Suprapubic skin (tissue), 4 donors: ENCODE measurements around the gene RND1. TPM values are rescaled to one million over a fixed set of nuclear protein-coding genes. Genes with fewer than 3 reads are reported as not detected.

Experiments used
- DNase-seq, 2 donors: peaks; one replicate each; pipeline ENCODE4 v3.0.0-alpha.2; 2019; ENCODE audit warnings: low spot score in 2 of 2
- H3K27ac ChIP-seq: fragments of 200-600 bp; sonication (generic); one replicate; pipeline ENCODE4 v1.5.1; 2019
- H3K27me3 ChIP-seq: fragments of 200-600 bp; sonication (generic); one replicate; pipeline ENCODE4 v1.5.1; 2019
- H3K36me3 ChIP-seq: fragments of 200-600 bp; sonication (generic); one replicate; pipeline ENCODE4 v1.5.1; 2019
- H3K4me1 ChIP-seq: fragments of 200-600 bp; sonication (generic); one replicate; pipeline ENCODE4 v1.5.1; 2019
- H3K4me3 ChIP-seq: fragments of 200-600 bp; sonication (generic); one replicate; pipeline ENCODE4 v1.5.1; 2019; ENCODE audit warnings: mild to moderate bottlenecking
- H3K9me3 ChIP-seq: fragments of 200-600 bp; sonication (generic); one replicate; pipeline ENCODE4 v1.5.1; 2019
- EP300 ChIP-seq: sonication (generic); formaldehyde crosslinking; IDR thresholded peaks from one replicate; pipeline ENCODE4 v1.6.1; 2017; ENCODE audit warnings: antibody characterized with exemption
- POLR2A ChIP-seq, 2 donors: fragments of 450-650 bp; IDR thresholded peaks; one replicate each; pipeline ENCODE4 v1.6.1; 2017; ENCODE audit warnings: antibody characterized with exemption in 2 of 2, mild to moderate bottlenecking in 2 of 2, moderate library complexity in 2 of 2
- POLR2AphosphoS5 ChIP-seq, 3 donors: sonication (generic); formaldehyde crosslinking; IDR thresholded peaks; one replicate each; pipeline ENCODE4 v1.6.1; 2017; ENCODE audit warnings: antibody characterized with exemption in 3 of 3
- WGBS: methylation state at CpG from one replicate; pipeline ENCODE4 v1.1.5; 2018; 5-methylcytosine and 5-hydroxymethylcytosine counted together
- total RNA-seq, 4 donors: library from RNA; depleted of rRNA; stranded (reverse); fragments of >200 nt; gene quantifications; one replicate each; pipeline ENCODE4 v1.1.0, GENCODE V29; 2016
- TF ChIP-seq, protein P1 (sequence below), 2 donors: fragments of 200-600 bp in 1 of 2; fragments of 450-650 bp in 1 of 2; sonication (generic) in 1 of 2; IDR thresholded peaks; one replicate each; pipeline ENCODE4 v1.5.1; 2016 to 2019; ENCODE audit warnings: antibody characterized with exemption in 2 of 2, mild to moderate bottlenecking in 1 of 2, moderate library complexity in 1 of 2

RND1 gene
- total RNA-seq, 4 donors from 2014 or later = 0.40 to 1.1 (median 0.65) TPM; not detected in 1

GRCh38 chr12:48819986-48820725, 45.5 kb downstream of the RND1 start:
- DNase-seq = no peak
- Histone ChIP-seq H3K27ac (no peak overlapping the region), H3K4me3 (no peak overlapping the region), H3K4me1 (peaks cover 36% of the 10 kb centered on the region), H3K9me3 (no peaks in the 10 kb centered on the region), H3K27me3 (no peaks in the 10 kb centered on the region), H3K36me3 (peaks cover 12% of the 10 kb centered on the region)
- TF ChIP-seq POLR2AphosphoS5 (IDR thresholded peaks at IDR 0.05) = no peak
- WGBS = 83% methylated on average over 5 of the region's 5 CpGs

- Histone ChIP-seq H3K27me3 (no peaks in the 10 kb centered on the region), H3K4me3 (peak overlapping the region; percentile 78), H3K9me3 (no peaks in the 10 kb centered on the region), H3K36me3 (peaks cover 9% of the 10 kb centered on the region), H3K4me1 (peaks cover 43% of the 10 kb centered on the region), H3K27ac (no peak overlapping the region)
- TF ChIP-seq, protein P1, sequence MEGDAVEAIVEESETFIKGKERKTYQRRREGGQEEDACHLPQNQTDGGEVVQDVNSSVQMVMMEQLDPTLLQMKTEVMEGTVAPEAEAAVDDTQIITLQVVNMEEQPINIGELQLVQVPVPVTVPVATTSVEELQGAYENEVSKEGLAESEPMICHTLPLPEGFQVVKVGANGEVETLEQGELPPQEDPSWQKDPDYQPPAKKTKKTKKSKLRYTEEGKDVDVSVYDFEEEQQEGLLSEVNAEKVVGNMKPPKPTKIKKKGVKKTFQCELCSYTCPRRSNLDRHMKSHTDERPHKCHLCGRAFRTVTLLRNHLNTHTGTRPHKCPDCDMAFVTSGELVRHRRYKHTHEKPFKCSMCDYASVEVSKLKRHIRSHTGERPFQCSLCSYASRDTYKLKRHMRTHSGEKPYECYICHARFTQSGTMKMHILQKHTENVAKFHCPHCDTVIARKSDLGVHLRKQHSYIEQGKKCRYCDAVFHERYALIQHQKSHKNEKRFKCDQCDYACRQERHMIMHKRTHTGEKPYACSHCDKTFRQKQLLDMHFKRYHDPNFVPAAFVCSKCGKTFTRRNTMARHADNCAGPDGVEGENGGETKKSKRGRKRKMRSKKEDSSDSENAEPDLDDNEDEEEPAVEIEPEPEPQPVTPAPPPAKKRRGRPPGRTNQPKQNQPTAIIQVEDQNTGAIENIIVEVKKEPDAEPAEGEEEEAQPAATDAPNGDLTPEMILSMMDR (IDR thresholded peaks at IDR 0.05) = no peak
- TF ChIP-seq EP300 (no peak), POLR2A (IDR thresholded peaks at IDR 0.05) (no peak), POLR2AphosphoS5 (IDR thresholded peaks at IDR 0.05) (no peak)
- 43% methylated on average over 16 of the region's 37 CpGs for WGBS
- no peak for DNase-seq
Measured at GRCh38 chr12:48818831-48819590, 46.7 kb downstream of the RND1 start.

DNA sequence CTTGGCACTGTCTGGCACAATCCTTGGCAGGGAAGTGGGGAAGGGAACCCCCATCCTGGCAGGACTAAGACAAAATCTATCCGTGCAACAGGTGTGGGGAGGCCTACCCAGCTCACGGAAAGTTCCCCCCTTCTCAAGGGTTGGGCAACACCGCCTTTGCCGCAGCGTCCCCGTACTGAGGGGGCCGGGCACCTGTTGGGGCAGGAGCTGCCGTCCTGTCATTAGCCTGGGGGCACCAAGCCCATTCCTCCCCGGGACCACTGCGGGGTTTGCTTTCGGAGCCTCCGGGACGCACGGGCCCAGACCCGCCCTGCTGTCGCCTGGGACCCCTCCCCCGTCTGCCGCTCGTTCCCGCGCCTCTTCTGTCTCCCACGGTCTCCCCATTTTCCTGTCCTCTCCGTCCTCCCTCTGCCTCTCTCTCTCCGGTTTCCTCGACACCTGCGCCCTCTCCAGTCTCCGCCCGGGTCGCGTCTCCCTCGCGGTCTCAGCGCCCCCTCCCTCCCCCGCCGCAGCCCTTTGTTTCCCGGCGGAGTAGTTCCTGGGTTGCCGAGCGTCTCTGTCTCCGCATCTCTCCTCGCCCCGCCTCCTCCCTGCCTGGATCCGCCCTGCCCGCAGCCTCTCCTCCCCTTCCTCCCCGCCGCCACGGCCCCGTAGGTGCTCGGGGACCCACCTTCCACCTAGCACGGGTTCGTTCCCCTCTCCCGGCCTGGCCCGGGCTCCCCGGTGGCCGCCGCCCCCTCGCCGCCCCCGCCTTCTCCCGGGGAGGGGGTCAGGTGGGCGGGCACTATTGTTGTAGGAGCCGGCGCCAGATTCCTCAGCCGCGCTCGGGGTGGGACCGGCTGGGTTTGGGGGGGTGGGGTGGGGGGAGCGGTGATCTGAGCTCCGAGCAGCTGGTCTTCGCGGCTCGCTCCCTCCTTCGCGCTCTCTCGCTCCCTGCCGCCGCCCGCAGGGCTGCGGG, 47.5 kb downstream of the RND1 start, which contains the start of gene CACNB3:
CACNB3 (plus strand) TSS at position 624 of the 958 bp plus-strand sequence. CDS start 434 bp downstream, outside the sequence.
- Histone ChIP-seq H3K27ac (no peak within 1 kb of the TSS), H3K9me3 (no peaks in the 10 kb centered on the region), H3K27me3 (no peaks in the 10 kb centered on the region), H3K4me3 (peak within 1 kb of the TSS; percentile 78), H3K4me1 (peaks cover 49% of the 10 kb centered on the region), H3K36me3 (peaks cover 2% of the 10 kb centered on the region)
- DNase-seq = peak; percentile 85 to 92
- WGBS = under 1% methylated on average over 53 of the region's 79 CpGs
- TF ChIP-seq POLR2AphosphoS5 (IDR thresholded peaks at IDR 0.05) (no peak), POLR2A (IDR thresholded peaks at IDR 0.05) (no peak)
- TF ChIP-seq, protein P1 (IDR thresholded peaks at IDR 0.05) = no peak

GRCh38 chr12:48816143-48816854, 49.4 kb downstream of the RND1 start:
- Histone ChIP-seq H3K36me3 (no peaks in the 10 kb centered on the region), H3K27ac (no peak overlapping the region), H3K4me3 (peak overlapping the region; percentile 75), H3K4me1 (peaks cover 49% of the 10 kb centered on the region), H3K27me3 (no peaks in the 10 kb centered on the region), H3K9me3 (no peaks in the 10 kb centered on the region)
- TF ChIP-seq, protein P1 (IDR thresholded peaks at IDR 0.05) = no peak
- TF ChIP-seq POLR2A (IDR thresholded peaks at IDR 0.05) (no peak), EP300 (no peak)
- 67% methylated on average over 3 of the region's 3 CpGs for WGBS
- DNase-seq = no peak
